Fibroblast of lung (primary cell): Measurements from ENCODE around the gene SNRPA1. TPM values are rescaled to one million over a fixed set of nuclear protein-coding genes. Genes with fewer than 3 reads are reported as not detected.

Source experiments
- DNase-seq, 2 donors: peaks; one replicate each; pipeline versions ENCODE4 v3.0.0 to v3.0.0-alpha.2; 2010; ENCODE audit warnings: low read depth in 2 of 2
- H2AFZ ChIP-seq: 2 replicates; pipeline ENCODE4 v1.5.1; 2012; ENCODE audit warnings: low read length, control low read depth, inconsistent platforms
- H3K27ac ChIP-seq: 2 replicates; pipeline ENCODE4 v1.5.1; 2011; ENCODE audit warnings: low read length, control low read depth; ENCODE audit not compliant: insufficient read depth
- H3K27me3 ChIP-seq: 2 replicates; pipeline ENCODE4 v1.5.1; 2011; ENCODE audit warnings: mild to moderate bottlenecking, low read length; ENCODE audit not compliant: control insufficient read depth, insufficient read depth
- H3K36me3 ChIP-seq: 2 replicates; pipeline ENCODE4 v1.5.1; 2011; ENCODE audit warnings: low read length; ENCODE audit not compliant: control insufficient read depth, insufficient read depth
- H3K4me1 ChIP-seq: 2 replicates; pipeline ENCODE4 v1.5.1; 2011; ENCODE audit warnings: low read length; ENCODE audit not compliant: control insufficient read depth, insufficient read depth; ENCODE audit errors: extremely low read depth
- H3K4me2 ChIP-seq: 2 replicates; pipeline ENCODE4 v1.5.1; 2011; ENCODE audit warnings: low read length, control low read depth; ENCODE audit not compliant: insufficient read depth; ENCODE audit errors: extremely low read depth
- H3K4me3 ChIP-seq, 4 experiments: fragments of 200-600 bp in 1 of 4; sonication (generic) in 1 of 4; replicated peaks in 1 of 4; 2 replicates each; pipeline ENCODE4 v1.5.1; 2011 to 2016; ENCODE audit warnings: low read length in 4 of 4, low read depth in 3 of 4, mild to moderate bottlenecking in 3 of 4, control low read depth in 2 of 4, inconsistent platforms in 1 of 4, mixed read lengths in 1 of 4; ENCODE audit not compliant: insufficient read depth in 1 of 4; ENCODE audit errors: control extremely low read depth in 1 of 4
- H3K79me2 ChIP-seq: 2 replicates; pipeline ENCODE4 v1.5.1; 2012; ENCODE audit warnings: mild to moderate bottlenecking, low read length, inconsistent platforms; ENCODE audit not compliant: control insufficient read depth, insufficient read depth
- H3K9ac ChIP-seq: 2 replicates; pipeline ENCODE4 v1.5.1; 2011; ENCODE audit warnings: mild to moderate bottlenecking, low read length, control low read depth; ENCODE audit not compliant: insufficient read depth
- H3K9me3 ChIP-seq: 2 replicates; pipeline ENCODE4 v1.5.1; 2012; ENCODE audit warnings: low read depth, low read length; ENCODE audit not compliant: control insufficient read depth, insufficient read depth
- H4K20me1 ChIP-seq: 2 replicates; pipeline ENCODE4 v1.5.1; 2011; ENCODE audit warnings: low read length; ENCODE audit not compliant: control insufficient read depth, insufficient read depth; ENCODE audit errors: extremely low read depth
- CTCF ChIP-seq, 2 donors: IDR thresholded peaks in 1 of 2; conservative IDR thresholded peaks in 1 of 2; 1 replicate in 1 of 2; 2 replicates in 1 of 2; pipeline ENCODE4 v1.5.1; 2011 to 2012; ENCODE audit warnings: low read length in 2 of 2, control low read depth in 1 of 2, inconsistent platforms in 1 of 2, low read depth in 1 of 2, mild to moderate bottlenecking in 1 of 2
- EZH2 ChIP-seq: IDR thresholded peaks from 2 replicates; pipeline ENCODE4 v1.5.1; 2012; ENCODE audit warnings: low read length, control low read depth, mild to moderate bottlenecking; ENCODE audit errors: missing control alignments
- polyA plus RNA-seq, 2 donors: library from polyadenylated mRNA; depleted of rRNA in 1 of 2; stranded (reverse) in 1 of 2; unstranded in 1 of 2; fragments of >200 nt; gene quantifications; 2 replicates each; pipeline ENCODE4 v1.2.1, GENCODE V29; 2011 to 2012; ENCODE audit warnings: missing spikeins in 1 of 2
- total RNA-seq: library from RNA; depleted of rRNA; stranded (reverse); fragments of >200 nt; gene quantifications from 2 replicates; pipeline ENCODE4 v1.2.1, GENCODE V29; 2014

The SNRPA1 gene
- total and polyA plus RNA-seq, 2 donors (not counting 1 experiment from before 2014, with no cell fraction given): 12.9 to 90.3 TPM

- H3K79me2 ChIP-seq: no peaks in the 10 kb centered on the region
- H3K27ac ChIP-seq: no peak overlapping the region
- H3K27me3 ChIP-seq: no peaks in the 10 kb centered on the region
- no peaks in the 10 kb centered on the region for H3K9me3 ChIP-seq
- H3K36me3 ChIP-seq: no peaks in the 10 kb centered on the region
- no peaks in the 10 kb centered on the region for H3K4me1 ChIP-seq
- no peak overlapping the region for H2AFZ ChIP-seq
- H4K20me1 ChIP-seq: no peaks in the 10 kb centered on the region
- TF ChIP-seq EZH2 (no peak), CTCF (conservative IDR thresholded peaks at IDR 0.05 in 1 of 2, IDR thresholded peaks at IDR 0.05 in 1 of 2; ENCODE audit: low read depth in 1 of 2, low read length in 2 of 2) (no peak)
- no peak overlapping the region for H3K4me3 ChIP-seq
- no peak for DNase-seq
- no peak overlapping the region for H3K4me2 ChIP-seq
- no peak overlapping the region for H3K9ac ChIP-seq
These were observed 18.2 kb upstream of the SNRPA1 start for GRCh38 chr15:101313041-101313761.

GRCh38 chr15:101310508-101310907 lies 15.5 kb upstream of the SNRPA1 start:
- no peak overlapping the region for H3K27ac ChIP-seq
- H3K4me2 ChIP-seq: no peak overlapping the region
- H3K79me2 ChIP-seq: no peaks in the 10 kb centered on the region
- TF ChIP-seq EZH2 (no peak), CTCF (conservative IDR thresholded peaks at IDR 0.05 in 1 of 2, IDR thresholded peaks at IDR 0.05 in 1 of 2; ENCODE audit: low read depth in 1 of 2, low read length in 2 of 2) (no peak)
- no peak overlapping the region for H2AFZ ChIP-seq
- H3K9ac ChIP-seq: no peak overlapping the region
- no peaks in the 10 kb centered on the region for H3K36me3 ChIP-seq
- H3K27me3 ChIP-seq: peaks cover 2% of the 10 kb centered on the region
- H3K4me3 ChIP-seq: no peak overlapping the region
- no peak for DNase-seq
- H3K9me3 ChIP-seq: no peaks in the 10 kb centered on the region
- no peaks in the 10 kb centered on the region for H4K20me1 ChIP-seq
- H3K4me1 ChIP-seq: no peaks in the 10 kb centered on the region

GRCh38 chr15:101310161-101310480 lies 15.1 kb upstream of the SNRPA1 start:
- H4K20me1 ChIP-seq: no peaks in the 10 kb centered on the region
- H2AFZ ChIP-seq: no peak overlapping the region
- H3K4me1 ChIP-seq: no peaks in the 10 kb centered on the region
- no peak overlapping the region for H3K4me3 ChIP-seq
- no peak for DNase-seq
- H3K36me3 ChIP-seq: no peaks in the 10 kb centered on the region
- no peak overlapping the region for H3K9ac ChIP-seq
- no peaks in the 10 kb centered on the region for H3K9me3 ChIP-seq
- peaks cover 2% of the 10 kb centered on the region for H3K27me3 ChIP-seq
- H3K4me2 ChIP-seq: no peak overlapping the region
- H3K27ac ChIP-seq: no peak overlapping the region
- TF ChIP-seq CTCF (conservative IDR thresholded peaks at IDR 0.05 in 1 of 2, IDR thresholded peaks at IDR 0.05 in 1 of 2; ENCODE audit: low read depth in 1 of 2, low read length in 2 of 2): no peak
- no peak for TF ChIP-seq EZH2
- no peaks in the 10 kb centered on the region for H3K79me2 ChIP-seq
